Uterus (tissue), 2 donors: ENCODE results near the gene PRCP.

Experiments used
- CTCF ChIP-seq, 4 experiments: fragments of 200-600 bp in 2 of 4; fragments of 450-650 bp in 2 of 4; sonication (generic) in 2 of 4; IDR thresholded peaks; one replicate each; pipeline ENCODE4 v1.5.1; 2016 to 2019; ENCODE audit warnings: antibody characterized with exemption in 4 of 4, mild to moderate bottlenecking in 2 of 4, moderate library complexity in 1 of 4
- POLR2A ChIP-seq, 2 donors: fragments of 450-650 bp; IDR thresholded peaks; one replicate each; pipeline ENCODE4 v1.6.1; 2016; ENCODE audit warnings: antibody characterized with exemption in 2 of 2, mild to moderate bottlenecking in 1 of 2, moderate library complexity in 1 of 2

- TF ChIP-seq CTCF (IDR thresholded peaks at IDR 0.05), result no peak
- no peak for TF ChIP-seq POLR2A (IDR thresholded peaks at IDR 0.05)
Observed at GRCh38 chr11:82814379-82814778, 85.9 kb downstream of the PRCP start.
